ENCODE data around the gene CST4.

GRCh38 chr20:23636182-23636907, 52.5 kb downstream of the CST4 start:
- TF ChIP-seq TAF1 (IDR thresholded peaks at IDR 0.05; ENCODE audit: low read depth, low read length), result no peak
- no peak for TF ChIP-seq POLR2A (IDR thresholded peaks at IDR 0.05; ENCODE audit: low read depth, low read length)

Data from GM12891 (cell line).